GM15510 (cell line): ENCODE measurements around the gene DERL3.

Experiments
- POLR2A ChIP-seq: IDR thresholded peaks from 3 replicates; pipeline ENCODE4 v1.6.1; 2011; ENCODE audit warnings: borderline replicate concordance; ENCODE audit not compliant: insufficient read length; ENCODE audit errors: extremely low read depth

The DERL3 gene

DNA sequence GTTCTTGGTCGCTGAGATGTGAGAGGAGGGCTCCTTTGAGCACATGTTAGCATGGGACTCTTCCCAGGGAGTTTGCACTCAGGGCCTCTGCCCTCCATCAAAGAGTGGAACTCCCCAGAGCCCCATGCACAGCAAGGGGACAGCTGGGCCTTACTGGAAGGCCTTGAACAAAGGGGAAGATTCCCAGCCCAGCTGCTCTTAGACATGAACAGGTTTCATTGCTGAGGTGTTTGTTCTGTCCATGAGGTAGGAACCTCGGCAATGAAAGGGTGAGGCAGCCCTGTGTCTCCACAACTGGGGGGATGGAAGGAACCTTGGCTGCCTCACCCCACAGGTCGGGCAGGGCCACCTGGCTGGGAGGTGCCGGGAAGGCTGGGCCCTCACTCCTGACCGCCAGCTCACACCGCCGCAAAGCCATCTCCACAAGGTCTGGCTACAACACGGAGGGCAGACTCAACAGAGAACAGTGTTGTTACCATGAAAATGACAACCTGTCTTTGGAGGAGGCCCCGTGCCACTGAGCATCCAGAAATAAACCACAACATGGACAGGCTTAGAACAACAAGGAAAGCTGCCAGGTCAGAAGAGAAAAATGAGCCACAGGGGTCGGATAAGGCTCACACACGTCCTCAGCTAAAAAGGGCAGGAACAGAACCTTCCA is 3.2 kb downstream of the DERL3 start:
- no peak for TF ChIP-seq POLR2A

DNA sequence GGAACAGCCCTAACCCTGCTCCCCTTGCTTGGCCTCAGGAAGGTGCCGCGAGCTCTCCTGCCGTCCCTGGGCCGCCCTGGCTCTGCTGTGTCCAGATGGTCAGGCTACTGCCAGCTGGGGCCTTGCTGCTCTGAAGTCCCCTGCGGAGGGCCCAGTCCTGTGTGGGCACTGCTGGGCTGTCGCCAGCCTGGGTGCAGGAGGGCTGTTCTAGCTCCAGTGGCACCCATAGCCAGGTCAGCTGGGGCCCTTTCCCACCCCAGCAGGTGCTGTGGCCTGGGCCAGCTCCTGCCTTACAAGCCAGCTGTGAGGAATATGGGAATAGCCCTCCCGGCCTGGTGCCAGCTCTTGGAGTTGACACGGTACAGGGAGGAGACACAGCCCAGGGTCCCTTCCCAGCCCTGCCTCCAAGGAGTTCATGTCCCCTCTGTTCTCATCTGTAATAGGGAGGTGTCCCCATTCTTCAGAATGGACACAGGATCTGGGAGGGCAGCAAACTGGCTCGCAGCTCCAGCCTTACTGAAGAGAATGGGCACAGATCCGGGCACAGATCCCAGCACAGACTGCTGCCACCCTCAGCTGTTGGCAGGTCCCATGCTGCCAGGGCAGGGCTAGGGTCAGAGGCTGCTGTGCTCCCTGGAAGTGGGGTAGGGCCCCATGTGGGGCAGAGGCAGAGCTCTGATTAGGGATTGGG is 3.9 kb downstream of the DERL3 start:
- no peak for TF ChIP-seq POLR2A

DNA sequence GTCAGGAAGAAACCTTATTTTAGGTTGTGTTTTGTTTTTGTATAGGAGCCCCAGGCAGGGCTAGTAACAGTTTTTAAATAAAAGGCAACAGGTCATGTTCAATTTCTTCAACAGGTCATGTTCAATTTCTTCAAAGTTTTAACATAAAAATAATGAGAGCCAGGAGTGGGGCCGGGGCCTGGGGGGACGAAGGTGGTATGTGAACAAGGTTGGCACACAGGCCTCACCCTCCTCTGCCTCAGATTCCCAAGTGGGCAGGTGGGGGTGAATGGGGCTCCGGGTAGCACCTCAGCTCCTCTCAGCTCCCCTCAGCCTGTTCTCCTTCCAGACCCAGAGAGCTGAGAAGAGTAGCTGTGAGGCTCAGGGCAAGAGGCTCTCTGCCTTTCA is 4.4 kb downstream of the DERL3 start:
- TF ChIP-seq POLR2A = no peak

DNA sequence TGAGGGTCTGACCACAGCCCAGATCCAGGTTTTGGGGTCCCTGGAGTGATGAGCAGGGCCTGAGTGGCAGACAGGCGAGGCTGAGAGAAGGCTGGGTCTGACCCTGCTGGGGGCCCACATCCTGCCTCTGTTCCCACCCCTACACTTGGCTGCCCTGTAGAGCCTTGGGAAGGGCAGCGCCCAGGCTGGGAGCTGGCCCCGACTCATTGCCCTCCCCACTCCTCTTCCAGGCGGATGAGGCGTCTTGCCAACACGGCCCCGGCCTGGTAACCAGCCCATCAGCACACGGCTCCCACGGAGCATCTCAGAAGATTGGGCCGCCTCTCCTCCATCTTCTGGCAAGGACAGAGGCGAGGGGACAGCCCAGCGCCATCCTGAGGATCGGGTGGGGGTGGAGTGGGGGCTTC is 4.9 kb downstream of the DERL3 start:
- no peak for TF ChIP-seq POLR2A

DNA sequence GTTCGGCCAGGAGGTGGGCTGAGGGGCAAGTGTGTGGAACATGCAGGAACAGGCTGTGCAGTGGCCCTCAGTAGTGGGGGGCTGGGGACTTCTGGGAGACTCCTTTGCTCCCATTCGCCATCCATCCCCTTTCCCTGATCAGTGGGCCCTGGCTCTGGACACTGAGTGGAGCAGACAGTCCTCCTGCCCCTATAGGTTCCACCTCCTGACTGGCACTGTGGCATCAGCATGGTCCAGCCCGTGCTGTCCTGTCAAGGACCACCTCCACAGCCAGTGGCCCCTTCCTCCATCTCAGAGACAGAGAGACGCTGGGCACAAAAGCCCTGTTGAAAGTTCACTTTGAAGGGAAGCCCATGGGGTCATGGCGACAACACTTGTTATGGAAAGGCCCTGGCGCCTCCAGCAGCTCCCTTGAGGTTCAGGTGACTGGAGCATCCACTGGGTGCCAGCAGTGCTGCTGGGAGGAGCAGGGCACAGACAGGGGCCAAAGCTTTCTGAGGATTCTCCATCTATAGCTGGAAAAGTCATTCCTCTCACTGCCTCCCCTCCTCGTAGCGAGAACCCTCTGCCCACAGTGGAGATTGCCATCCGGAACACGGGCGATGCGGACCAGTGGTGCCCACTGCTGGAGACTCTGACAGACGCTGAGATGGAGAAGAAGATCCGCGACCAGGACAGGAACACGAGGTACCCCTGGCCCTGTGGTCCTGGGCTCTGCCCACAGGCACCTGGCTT is 5.6 kb downstream of the DERL3 start:
- TF ChIP-seq POLR2A = no peak

DNA sequence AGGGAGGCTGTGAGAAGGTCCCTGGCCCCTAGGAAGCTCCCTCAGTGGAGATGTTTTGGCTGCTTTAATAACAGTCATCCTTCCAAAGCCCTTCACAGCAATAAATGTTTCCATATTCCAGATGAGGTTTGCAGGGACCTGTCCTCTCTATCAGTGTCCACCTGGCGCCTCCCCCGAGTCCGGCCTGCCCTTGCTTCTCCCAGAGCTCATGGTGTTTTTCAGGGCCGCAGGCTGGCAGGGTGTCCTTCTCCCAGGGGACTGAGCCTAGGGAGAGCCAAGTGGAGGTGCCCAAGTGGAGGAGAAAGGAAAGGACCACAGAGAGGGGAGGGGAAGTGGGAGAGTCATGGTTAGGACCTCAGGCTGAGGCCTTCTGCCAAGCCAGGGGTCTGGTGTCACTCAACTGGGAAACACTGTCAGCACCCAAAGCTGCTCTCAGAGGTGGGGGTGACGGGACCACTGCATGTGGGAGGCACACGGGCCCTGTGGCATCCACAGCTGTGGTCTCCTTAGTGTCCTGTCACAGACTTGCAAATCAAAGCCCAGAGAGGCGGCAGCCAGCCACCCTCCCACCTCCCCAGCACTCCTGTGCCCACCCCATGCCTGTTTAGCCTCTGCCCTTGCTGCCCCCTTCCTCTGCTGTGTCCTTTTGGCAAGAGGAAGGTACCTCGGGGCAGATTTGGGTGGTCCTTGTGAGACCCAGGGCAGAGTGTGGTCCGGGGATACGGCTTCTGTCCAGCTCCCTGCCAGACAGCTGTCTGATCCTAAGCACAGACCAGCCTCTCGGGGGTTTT is 6.4 kb downstream of the DERL3 start:
- TF ChIP-seq POLR2A = no peak

DNA sequence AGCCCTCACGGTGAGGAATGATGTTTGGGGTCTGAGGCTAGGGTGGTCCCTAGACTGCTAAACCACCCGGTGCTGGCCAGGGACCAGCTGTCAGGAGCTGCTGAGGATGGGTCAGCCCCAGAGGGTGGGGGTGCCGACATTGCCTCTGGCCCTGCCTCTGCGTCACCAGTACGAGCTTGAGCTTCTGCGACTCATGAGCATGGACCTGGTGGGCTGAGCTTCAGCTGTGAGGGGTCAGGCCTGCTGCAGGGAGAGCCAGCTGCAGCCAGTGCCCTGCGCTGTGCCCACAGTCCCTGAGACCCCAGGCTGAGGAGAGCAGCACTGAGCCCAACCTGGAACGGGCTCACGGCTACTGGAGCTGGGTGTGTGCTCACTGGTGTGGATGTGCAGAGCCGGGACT is 7.0 kb downstream of the DERL3 start:
- TF ChIP-seq POLR2A = no peak

DNA sequence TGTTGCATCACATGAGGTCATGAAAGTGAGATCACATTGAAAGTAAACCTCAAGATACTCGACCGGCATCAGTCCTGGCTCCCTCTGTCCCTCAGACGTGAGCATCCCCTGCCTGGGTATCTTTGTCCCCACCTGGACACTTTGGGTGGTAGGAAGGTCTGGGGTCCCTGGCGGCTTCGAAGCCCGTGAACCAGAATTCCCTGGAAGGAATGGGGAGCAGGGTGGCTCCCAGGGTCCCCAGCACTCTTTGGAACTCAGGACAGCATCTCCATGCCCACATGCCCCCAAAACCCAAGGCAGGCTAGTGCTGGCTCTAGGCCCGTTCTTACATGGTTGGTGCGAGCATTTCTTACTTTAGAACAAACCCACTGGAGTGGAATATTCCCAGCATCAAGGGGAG is 7.5 kb downstream of the DERL3 start:
- no peak for TF ChIP-seq POLR2A

DNA sequence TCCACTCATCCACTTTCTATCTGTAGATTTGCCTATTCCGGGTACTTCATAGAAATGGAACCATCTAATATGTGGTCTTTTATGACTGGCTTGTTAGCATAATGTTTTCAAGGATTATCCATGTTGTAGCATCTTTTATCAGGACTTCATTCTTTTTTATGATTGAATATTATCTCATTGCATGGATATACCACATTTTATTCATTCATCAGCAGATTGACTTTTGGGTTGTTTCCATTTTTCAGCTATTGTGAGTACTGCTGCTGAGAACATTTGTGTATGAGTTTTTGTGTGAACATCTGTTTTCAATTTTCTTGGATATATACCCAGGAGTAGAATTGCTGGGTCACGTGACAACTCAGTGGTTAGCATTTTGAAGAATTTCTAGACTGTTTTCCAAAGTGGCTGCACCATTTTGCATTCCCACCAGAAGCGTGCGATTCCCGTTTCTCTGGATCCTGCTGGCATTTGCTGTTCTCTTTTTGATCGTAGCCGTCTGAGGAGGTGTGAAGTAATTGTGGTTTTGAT is 8.9 kb downstream of the DERL3 start:
- no peak for TF ChIP-seq POLR2A

DNA sequence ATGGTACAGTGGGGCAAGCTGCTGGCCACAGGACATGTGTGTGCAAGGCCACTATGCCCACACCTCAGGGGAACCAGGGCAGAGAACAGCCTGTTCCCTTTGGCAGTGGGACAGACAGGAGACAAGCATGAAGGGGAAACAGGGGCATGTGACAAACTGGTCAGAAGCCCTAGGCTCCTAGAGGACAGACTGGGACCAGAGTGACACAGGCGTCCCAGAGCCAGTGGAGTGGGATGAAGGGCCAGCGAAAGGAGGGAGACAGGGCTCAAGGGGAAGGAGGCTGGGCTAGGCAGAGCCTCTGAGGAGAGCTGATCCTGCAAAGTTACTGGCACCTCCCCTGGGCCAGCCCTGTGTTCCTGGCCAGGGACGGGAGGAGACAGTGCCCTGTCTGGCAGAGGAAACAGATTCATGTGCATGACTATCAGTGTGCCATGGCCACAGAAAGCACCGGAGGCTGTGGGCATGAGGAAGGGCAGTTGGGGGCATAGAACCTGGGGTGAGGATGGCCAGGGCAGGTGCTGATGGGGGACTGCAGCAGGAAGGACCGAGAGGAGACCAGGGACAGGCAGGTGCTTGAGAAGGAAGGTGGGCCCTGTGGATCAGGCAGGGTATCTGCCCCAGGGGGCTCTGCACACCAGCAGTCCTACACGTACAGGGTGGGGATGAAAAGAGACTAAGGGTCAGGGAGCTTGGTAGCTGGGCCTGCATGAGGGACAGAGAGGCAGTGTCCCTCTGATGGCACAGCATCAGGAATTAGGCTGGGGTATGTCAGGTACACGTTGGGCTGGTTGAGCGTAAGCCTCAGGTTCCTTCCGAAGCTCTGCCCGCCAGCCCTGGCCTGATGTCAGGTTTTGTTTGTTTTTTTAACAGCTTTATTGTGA is 9.8 kb downstream of the DERL3 start:
- TF ChIP-seq POLR2A = no peak

DNA sequence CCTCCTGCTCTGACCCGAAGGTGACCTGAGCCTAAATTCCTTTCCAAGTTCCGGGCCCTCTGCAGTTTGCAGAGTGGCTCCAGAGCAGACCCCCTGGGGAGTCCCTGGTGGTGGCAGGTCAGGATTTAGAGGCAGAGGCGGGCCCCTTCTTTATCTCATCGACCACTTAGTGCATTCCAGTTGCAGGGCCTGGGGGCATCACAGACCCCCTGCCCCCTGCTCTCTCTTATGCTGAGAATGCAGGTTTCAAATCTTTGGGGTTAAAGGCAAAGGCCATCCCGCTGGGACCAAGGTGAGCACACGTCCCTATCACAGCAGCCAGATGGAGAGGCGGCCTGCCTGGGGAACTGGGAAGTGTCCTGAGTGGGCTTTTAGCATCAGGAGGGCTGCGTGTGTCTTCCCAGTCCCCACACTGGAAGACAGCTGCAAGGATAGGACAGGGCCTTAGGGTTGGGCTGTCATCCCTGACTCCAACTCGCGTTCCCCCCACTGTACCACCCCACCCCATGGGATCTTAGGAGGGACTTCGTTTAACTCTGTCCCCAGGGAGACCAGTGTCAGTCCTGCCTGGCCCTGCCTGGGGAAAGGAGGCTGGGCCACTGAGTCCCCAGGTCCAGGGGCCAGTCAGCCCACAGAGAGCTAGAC is 11.3 kb downstream of the DERL3 start:
- no peak for TF ChIP-seq POLR2A

DNA sequence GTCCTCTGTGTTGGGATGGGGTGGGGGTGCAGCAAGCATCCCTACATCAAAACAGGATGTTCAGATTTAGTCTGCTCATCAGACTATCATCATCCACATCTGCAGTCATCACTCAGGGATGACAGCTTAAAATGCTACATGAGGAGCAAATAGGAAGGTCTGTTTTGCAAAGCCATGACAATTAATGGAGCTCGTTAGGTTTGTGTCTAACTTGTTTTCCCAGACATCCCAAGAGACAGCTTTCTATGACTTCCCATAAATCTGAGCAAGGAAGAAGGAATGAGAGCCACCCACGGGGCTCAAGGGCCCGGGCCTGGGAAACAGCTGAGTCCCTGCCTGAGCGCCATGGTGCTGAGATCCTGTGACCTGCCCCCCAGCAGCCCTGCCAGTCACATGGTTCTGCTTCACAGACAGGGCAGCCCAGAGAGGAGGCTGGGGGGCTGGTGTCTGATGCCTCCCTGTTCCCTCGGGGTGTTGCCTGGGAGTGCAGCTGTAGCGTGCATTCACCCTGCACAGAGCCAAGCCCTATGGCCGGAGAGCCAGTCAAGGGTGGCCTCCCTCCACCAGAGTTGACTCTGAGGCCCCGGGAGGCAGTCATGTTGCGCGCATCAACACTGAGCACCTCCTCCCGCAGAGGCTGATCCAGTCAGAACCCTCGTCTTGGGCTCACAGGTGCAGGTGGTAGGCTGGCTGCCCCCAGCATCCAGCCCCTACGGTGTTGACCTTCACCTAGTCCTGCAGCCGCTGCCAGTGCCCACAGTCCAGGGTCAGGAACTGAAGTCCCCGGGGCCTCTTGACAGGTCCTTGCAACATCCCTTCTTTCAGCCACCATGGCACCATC is 12.1 kb downstream of the DERL3 start:
- no peak for TF ChIP-seq POLR2A
